IMR-90 (cell line): ENCODE results near the gene MCF2L. TPM values are rescaled to one million over a fixed set of nuclear protein-coding genes. Genes with fewer than 3 reads are reported as not detected.

Experiments
- ATAC-seq: fragments of 200-7000 bp; cut with Tn5 transposase; 2 replicates; pipeline ENCODE4 v1.9.1; 2020; ENCODE audit warnings: low read depth, mild to moderate bottlenecking, moderate library complexity
- BruUV-seq: library from RNA; stranded (reverse); fragments of 400-500 nt; replicated peaks from 2 replicates; lab custom pipeline; 2021; lab: Mats Ljungman, UMichigan
- CTCF ChIA-PET: fragments of 300-600 bp; formaldehyde crosslinking; extraction: SDS; loops from one replicate; lab custom pipeline; 2021; ENCODE audit warnings: antibody characterized with exemption; lab: Yijun Ruan, JAX
- POLR2A ChIA-PET: fragments of 300-600 bp; sonication (Branson Sonifier 250); formaldehyde crosslinking; loops from one replicate; lab custom pipeline; 2022; ENCODE audit warnings: antibody characterized with exemption; ENCODE audit not compliant: unreplicated experiment; lab: Charles Lee
- DNase-seq: peaks from one replicate; pipeline ENCODE4 v3.0.0; 2013
- H2AFZ ChIP-seq: replicated peaks from 2 replicates; pipeline ENCODE3; 2013; ENCODE audit warnings: low read length, mild to moderate bottlenecking; ENCODE audit not compliant: poor library complexity
- H2AK5ac ChIP-seq: 2 replicates; pipeline ENCODE4 v1.6.1; 2013; ENCODE audit warnings: low read depth, low read length, inconsistent platforms
- H2AK9ac ChIP-seq: replicated peaks from 2 replicates; pipeline ENCODE3; 2013; ENCODE audit warnings: mild to moderate bottlenecking, low read depth, low read length, moderate library complexity; ENCODE audit not compliant: poor library complexity
- H2BK120ac ChIP-seq: 2 replicates; pipeline ENCODE4 v1.6.1; 2013; ENCODE audit warnings: low read depth, low read length, inconsistent platforms
- H2BK15ac ChIP-seq: 3 replicates; pipeline ENCODE4 v1.6.1; 2013; ENCODE audit warnings: low read depth, low read length, inconsistent platforms
- H2BK20ac ChIP-seq: 2 replicates; pipeline ENCODE4 v1.6.1; 2013; ENCODE audit warnings: low read depth, mild to moderate bottlenecking, inconsistent platforms, low read length, moderate library complexity
- H2BK5ac ChIP-seq: 2 replicates; pipeline ENCODE4 v1.6.1; 2013; ENCODE audit warnings: mild to moderate bottlenecking, low read depth, low read length, inconsistent platforms; ENCODE audit not compliant: poor library complexity, severe bottlenecking
- H3K14ac ChIP-seq: replicated peaks from 2 replicates; pipeline ENCODE4 v1.6.1; 2013; ENCODE audit warnings: low read depth, low read length, inconsistent platforms
- H3K18ac ChIP-seq: 2 replicates; pipeline ENCODE4 v1.6.1; 2013; ENCODE audit warnings: low read depth, low read length, control low read depth
- H3K23ac ChIP-seq: 2 replicates; pipeline ENCODE4 v1.6.1; 2013; ENCODE audit warnings: low read depth, low read length, inconsistent platforms
- H3K27ac ChIP-seq: 2 replicates; pipeline ENCODE4 v1.5.1; 2013; ENCODE audit warnings: mild to moderate bottlenecking, control low read depth, low read length; ENCODE audit not compliant: insufficient read depth
- H3K27me3 ChIP-seq: 2 replicates; pipeline ENCODE4 v1.6.1; 2013; ENCODE audit warnings: low read length; ENCODE audit not compliant: control insufficient read depth, insufficient read depth
- H3K36me3 ChIP-seq: 2 replicates; pipeline ENCODE4 v1.6.1; 2013; ENCODE audit warnings: low read length, mixed read lengths; ENCODE audit not compliant: control insufficient read depth, insufficient read depth
- H3K4ac ChIP-seq: 2 replicates; pipeline ENCODE4 v1.6.1; 2013; ENCODE audit warnings: low read depth, low read length, inconsistent platforms
- H3K4me1 ChIP-seq: 2 replicates; pipeline ENCODE4 v1.6.1; 2013; ENCODE audit warnings: low read length, mixed read lengths; ENCODE audit not compliant: control insufficient read depth, insufficient read depth
- H3K4me2 ChIP-seq: 2 replicates; pipeline ENCODE4 v1.6.1; 2013; ENCODE audit warnings: low read depth, mild to moderate bottlenecking, control low read depth, low read length, moderate library complexity
- H3K4me3 ChIP-seq: 2 replicates; pipeline ENCODE4 v1.5.1; 2013; ENCODE audit warnings: low read depth, mild to moderate bottlenecking, control low read depth, low read length, moderate library complexity; ENCODE audit not compliant: insufficient read depth
- H3K56ac ChIP-seq: 2 replicates; pipeline ENCODE4 v1.6.1; 2013; ENCODE audit warnings: low read length, inconsistent platforms; ENCODE audit not compliant: insufficient read depth; ENCODE audit errors: extremely low read depth
- H3K79me1 ChIP-seq, 2 experiments: 2 replicates each; pipeline ENCODE4 v1.6.1; 2013; ENCODE audit warnings: low read length in 2 of 2, inconsistent platforms in 1 of 2, low read depth in 1 of 2
- H3K9ac ChIP-seq: 2 replicates; pipeline ENCODE4 v1.6.1; 2013; ENCODE audit warnings: low read depth, low read length, control low read depth
- H3K9me1 ChIP-seq: 2 replicates; pipeline ENCODE4 v1.6.1; 2013; ENCODE audit warnings: low read length, inconsistent platforms; ENCODE audit not compliant: insufficient read depth
- H3K9me3 ChIP-seq: 2 replicates; pipeline ENCODE4 v1.6.1; 2013; ENCODE audit warnings: low read length; ENCODE audit not compliant: control insufficient read depth, insufficient read depth
- H4K20me1 ChIP-seq: 2 replicates; pipeline ENCODE4 v1.6.1; 2013; ENCODE audit warnings: low read length, inconsistent platforms; ENCODE audit not compliant: insufficient read depth
- H4K5ac ChIP-seq: 2 replicates; pipeline ENCODE4 v1.6.1; 2013; ENCODE audit warnings: mild to moderate bottlenecking, low read depth, low read length, control low read depth
- H4K8ac ChIP-seq, 2 experiments: 2 replicates each; pipeline ENCODE4 v1.6.1; 2013; ENCODE audit warnings: low read depth in 2 of 2, low read length in 2 of 2, control low read depth in 1 of 2, inconsistent platforms in 1 of 2
- H4K91ac ChIP-seq: 2 replicates; pipeline ENCODE4 v1.6.1; 2013; ENCODE audit warnings: low read depth, low read length, inconsistent platforms; ENCODE audit not compliant: insufficient read depth
- BHLHE40 ChIP-seq: fragments of 150-350 bp; IDR thresholded peaks from 2 replicates; pipeline ENCODE4 v1.6.1; 2016; ENCODE audit warnings: mild to moderate bottlenecking, low read depth, low read length
- CEBPB ChIP-seq: IDR thresholded peaks from 2 replicates; pipeline ENCODE4 v1.6.1; 2012; ENCODE audit warnings: low read depth, low read length, improper control_type of control experiment
- CHD1 ChIP-seq: IDR thresholded peaks from 2 replicates; pipeline ENCODE4 v1.6.1; 2012; ENCODE audit warnings: low read depth, low read length, improper control_type of control experiment
- CTCF ChIP-seq: conservative IDR thresholded peaks from 2 replicates; pipeline ENCODE4 v1.5.1; 2012; ENCODE audit warnings: mild to moderate bottlenecking, low read depth, low read length, improper control_type of control experiment
- ELK1 ChIP-seq: fragments of 150-350 bp; IDR thresholded peaks from 2 replicates; pipeline ENCODE4 v1.6.1; 2016; ENCODE audit warnings: low read depth, mild to moderate bottlenecking, low read length, moderate library complexity, borderline replicate concordance
- FOS ChIP-seq: fragments of 150-350 bp; IDR thresholded peaks from 2 replicates; pipeline ENCODE4 v1.6.1; 2016; ENCODE audit warnings: low read depth, low read length
- MAFK ChIP-seq: IDR thresholded peaks from 2 replicates; pipeline ENCODE4 v1.6.1; 2012; ENCODE audit warnings: low read depth, low read length, improper control_type of control experiment
- MAZ ChIP-seq: IDR thresholded peaks from 2 replicates; pipeline ENCODE4 v1.6.1; 2012; ENCODE audit warnings: low read depth, mild to moderate bottlenecking, low read length, improper control_type of control experiment, moderate library complexity, borderline replicate concordance
- MXI1 ChIP-seq: IDR thresholded peaks from 2 replicates; pipeline ENCODE4 v1.6.1; 2012; ENCODE audit warnings: low read depth, mild to moderate bottlenecking, low read length, moderate library complexity, borderline replicate concordance
- NFE2L2 ChIP-seq: fragments of 150-350 bp; IDR thresholded peaks from 2 replicates; pipeline ENCODE4 v1.6.1; 2016; ENCODE audit warnings: low read depth, mild to moderate bottlenecking, low read length
- POLR2A ChIP-seq: IDR thresholded peaks from 2 replicates; pipeline ENCODE4 v1.6.1; 2012; ENCODE audit warnings: mild to moderate bottlenecking, low read depth, low read length
- RAD21 ChIP-seq: IDR thresholded peaks from 2 replicates; pipeline ENCODE4 v1.6.1; 2012; ENCODE audit warnings: low read length, improper control_type of control experiment
- RCOR1 ChIP-seq: IDR thresholded peaks from 2 replicates; pipeline ENCODE4 v1.6.1; 2012; ENCODE audit warnings: mild to moderate bottlenecking, low read length, improper control_type of control experiment; ENCODE audit not compliant: insufficient replicate concordance
- RFX5 ChIP-seq: IDR thresholded peaks from 2 replicates; pipeline ENCODE4 v1.8.0; 2012; ENCODE audit warnings: low read depth, mild to moderate bottlenecking, low read length, moderate library complexity
- SMC3 ChIP-seq: fragments of 150-350 bp; IDR thresholded peaks from 2 replicates; pipeline ENCODE4 v1.6.1; 2016; ENCODE audit warnings: low read depth, mild to moderate bottlenecking, antibody characterized with exemption, low read length, moderate library complexity
- USF2 ChIP-seq: fragments of 150-350 bp; IDR thresholded peaks from 2 replicates; pipeline ENCODE4 v1.6.1; 2017; ENCODE audit warnings: mild to moderate bottlenecking, antibody characterized with exemption, low read length, low read depth
- WGBS, 2 experiments: methylation state at CpG; one replicate each; pipeline versions ENCODE4 v1.1.5 to v1.1.7; 2013; ENCODE audit warnings: missing lambda C conversion rate in 2 of 2; ENCODE audit not compliant: insufficient read length in 1 of 2; ENCODE audit errors: extremely low coverage in 2 of 2; 5-methylcytosine and 5-hydroxymethylcytosine counted together
- dilution Hi-C: fragments of 300-500 bp; cut with HindIII; formaldehyde crosslinking; loops from one replicate; pipeline ENCODE4 v1.14.3; 2018; ENCODE audit warnings: low sequenced_read_pairs; ENCODE audit not compliant: unreplicated experiment
- in situ Hi-C: fragments of 300-500 bp; cut with MboI; formaldehyde crosslinking; loops from 3 replicates; pipeline ENCODE4 v1.14.3; 2019; ENCODE audit warnings: low sequenced_read_pairs, inconsistent platforms, mixed read lengths
- intact Hi-C: fragments of 100-400 bp; cut with micrococcal nuclease; formaldehyde crosslinking; loops from 2 replicates; pipeline ENCODE4 v1.10.0; 2022
- polyA plus RNA-seq, 3 experiments: library from polyadenylated mRNA; depleted of rRNA; stranded (reverse); fragments of >200 nt; gene quantifications; 2 replicates each; pipeline ENCODE4 v1.2.3, GENCODE V29; 2012; ENCODE audit warnings: low replicate concordance in 1 of 3
- total RNA-seq: library from RNA; depleted of rRNA; stranded (reverse); fragments of >200 nt; gene quantifications from 2 replicates; pipeline ENCODE4 v1.2.3, GENCODE V29; 2012

Gene MCF2L
- total and polyA plus RNA-seq, 2 of the 4 experiments (the other 2 are of a cell fraction): 0.18 TPM; not detected in 1

GRCh38 chr13:112959206-112959605, 9.8 kb upstream of the MCF2L start:
- peaks cover 70% of the 10 kb centered on the region for H3K27me3 ChIP-seq
- no peak overlapping the region for H2BK120ac ChIP-seq
- no peak overlapping the region for H4K8ac ChIP-seq
- dilution Hi-C loops (no loop called here), intact Hi-C loops (no loop called here), in situ Hi-C loops (no loop called here)
- no peaks in the 10 kb centered on the region for H3K9me1 ChIP-seq
- H2BK20ac ChIP-seq: no peak overlapping the region
- no peak overlapping the region for H4K5ac ChIP-seq
- H2AK9ac ChIP-seq: no peak overlapping the region
- no peaks in the 10 kb centered on the region for H3K79me1 ChIP-seq
- H3K9me3 ChIP-seq: no peaks in the 10 kb centered on the region
- H2BK15ac ChIP-seq: no peak overlapping the region
- ATAC-seq (no peak), DNase-seq (no peak)
- ChIA-PET POLR2A (no interaction called here), CTCF (interaction anchor here (0.5 kb wide), 1 partner anchor 13 kb away, joined by 4 read pairs; no protein-coding TSS in a partner anchor)
- H3K4me2 ChIP-seq: no peak overlapping the region
- WGBS, 2 experiments: no CpG with 5 or more reads among the region's 11 CpGs
- H3K9ac ChIP-seq: no peak overlapping the region
- no peak overlapping the region for H3K18ac ChIP-seq
- no peaks in the 10 kb centered on the region for H3K36me3 ChIP-seq
- H3K4me1 ChIP-seq: no peaks in the 10 kb centered on the region
- BruUV-seq: no TSS peak
- H3K27ac ChIP-seq: no peak overlapping the region
- no peak overlapping the region for H3K4ac ChIP-seq
- H4K91ac ChIP-seq: no peak overlapping the region
- no peak overlapping the region for H3K23ac ChIP-seq
- no peak overlapping the region for H3K4me3 ChIP-seq
- H2BK5ac ChIP-seq: no peak overlapping the region
- no peak overlapping the region for H3K14ac ChIP-seq
- H3K56ac ChIP-seq: no peak overlapping the region
- H4K20me1 ChIP-seq: 0 out of 2 replicates have a peak, but pooled peaks cover 4% of the 10 kb centered on the region
- no peak for TF ChIP-seq CEBPB
- TF ChIP-seq CTCF: no peak
- no peak for TF ChIP-seq RCOR1
- no peak for TF ChIP-seq MAFK
- no peak for TF ChIP-seq ELK1
- TF ChIP-seq CHD1: no peak
- TF ChIP-seq RFX5: no peak
- no peak for TF ChIP-seq USF2
- TF ChIP-seq NFE2L2: no peak
- no peak for TF ChIP-seq MXI1
- TF ChIP-seq FOS: no peak
- TF ChIP-seq RAD21: no peak
- no peak for TF ChIP-seq MAZ
- no peak for TF ChIP-seq BHLHE40
- no peak for TF ChIP-seq SMC3
- TF ChIP-seq POLR2A: no peak
- no peak overlapping the region for H2AFZ ChIP-seq
- no peak overlapping the region for H2AK5ac ChIP-seq
